ENCODE results near the gene EMP1.

The EMP1 gene

GRCh38 chr12:13173012-13173932 is 23.3 kb upstream of the EMP1 start:
- no peak for DNase-seq

- no peak for DNase-seq
Observed at GRCh38 chr12:13175499-13175898, 21.0 kb upstream of the EMP1 start.

- DNase-seq, result no peak
Observed at GRCh38 chr12:13176256-13176655, 20.3 kb upstream of the EMP1 start.

- no peak for DNase-seq
Observed at GRCh38 chr12:13177373-13177772, 19.2 kb upstream of the EMP1 start.

GRCh38 chr12:13177906-13178305 is 18.6 kb upstream of the EMP1 start:
- no peak for DNase-seq

GRCh38 chr12:13178568-13179210 is 17.8 kb upstream of the EMP1 start:
- no peak for DNase-seq

GRCh38 chr12:13179211-13180074 is 17.1 kb upstream of the EMP1 start:
- DNase-seq, result no peak

GRCh38 chr12:13181375-13182070 is 15.0 kb upstream of the EMP1 start:
- no peak for DNase-seq

GRCh38 chr12:13182881-13183280 is 13.6 kb upstream of the EMP1 start:
- no peak for DNase-seq

GRCh38 chr12:13183620-13184019 is 12.9 kb upstream of the EMP1 start:
- no peak for DNase-seq

GRCh38 chr12:13186302-13186701 is 10.2 kb upstream of the EMP1 start:
- DNase-seq, result no peak

GRCh38 chr12:13187399-13187798 is 9.1 kb upstream of the EMP1 start:
- no peak for DNase-seq

- DNase-seq, result no peak
Observed at GRCh38 chr12:13189264-13189663, 7.3 kb upstream of the EMP1 start.

- no peak for DNase-seq
Observed at GRCh38 chr12:13190275-13190674, 6.3 kb upstream of the EMP1 start.

GRCh38 chr12:13192719-13193118 is 3.8 kb upstream of the EMP1 start:
- DNase-seq, result no peak

- no peak for DNase-seq
Observed at GRCh38 chr12:13193505-13194231, 2.9 kb upstream of the EMP1 start.

GRCh38 chr12:13194401-13195110 is 2.0 kb upstream of the EMP1 start:
- no peak for DNase-seq

GRCh38 chr12:13195250-13195649 is 1.3 kb upstream of the EMP1 start:
- DNase-seq, result no peak

- DNase-seq, result no peak
Observed at GRCh38 chr12:13195785-13196129, 769 bp upstream of the EMP1 start.

GRCh38 chr12:13197032-13197431 is 506 bp downstream of the EMP1 start:
- DNase-seq, result no peak

- DNase-seq, result no peak
Observed at GRCh38 chr12:13197526-13198143, 1.1 kb downstream of the EMP1 start.
